HepG2 (cell line): ENCODE measurements around the gene LZTFL1. TPM values are rescaled to one million over a fixed set of nuclear protein-coding genes. Genes with fewer than 3 reads are reported as not detected.

Source experiments
- ATAC-seq: fragments of 200-7000 bp; cut with Tn5 transposase; 3 replicates; pipeline ENCODE4 v1.9.1; 2020; ENCODE audit warnings: mild to moderate bottlenecking, moderate library complexity
- BruUV-seq: library from RNA; stranded (reverse); fragments of 400-500 nt; replicated peaks from 2 replicates; lab custom pipeline; 2021; lab: Mats Ljungman, UMichigan
- CTCF ChIA-PET: fragments of 300-600 bp; formaldehyde crosslinking; extraction: SDS; loops from one replicate; lab custom pipeline; 2021; ENCODE audit warnings: low total read pairs, inconsistent platforms, low intra/inter-chr PET ratio; lab: Yijun Ruan, JAX
- POLR2A ChIA-PET: fragments of 350-600 bp; sonication (Branson Sonifier 250); formaldehyde crosslinking; loops from one replicate; lab custom pipeline; 2020; ENCODE audit warnings: antibody characterized with exemption, inconsistent platforms; lab: Yijun Ruan, JAX
- DNase-seq: peaks from one replicate; pipeline ENCODE4 v3.0.0-alpha.2; 2015; ENCODE audit warnings: low spot score
- FAIRE-seq: peaks from 3 replicates; lab custom pipeline; 2011; peaks lifted over from hg19 to GRCh38; lab: Jason Lieb, UNC
- H2AFZ ChIP-seq: one replicate; pipeline ENCODE4 v1.6.1; 2011; ENCODE audit warnings: low read length, inconsistent platforms
- H3K27ac ChIP-seq: fragments of 300-600 bp; 3 replicates; pipeline ENCODE4 v1.8.0; 2011; ENCODE audit warnings: mixed run types, mild to moderate bottlenecking, mixed read lengths, low read length, inconsistent platforms; ENCODE audit not compliant: insufficient read depth; ENCODE audit errors: extremely low read length
- H3K27me3 ChIP-seq, 2 experiments: fragments of 200-600 bp in 1 of 2; 2 replicates in 1 of 2; 3 replicates in 1 of 2; pipeline versions ENCODE4 v1.6.0 to v1.8.0; 2011; ENCODE audit warnings: low read length in 2 of 2, mild to moderate bottlenecking in 2 of 2, moderate library complexity in 2 of 2, inconsistent platforms in 1 of 2; ENCODE audit not compliant: insufficient read depth in 2 of 2, control insufficient read depth in 1 of 2
- H3K36me3 ChIP-seq, 2 experiments: fragments of 200-600 bp in 1 of 2; replicated peaks in 1 of 2; 2 replicates in 1 of 2; 3 replicates in 1 of 2; pipeline versions ENCODE4 v1.5.1 to v1.8.0; 2011; ENCODE audit warnings: low read length in 2 of 2, inconsistent platforms in 1 of 2; ENCODE audit not compliant: insufficient read depth in 2 of 2, control insufficient read depth in 1 of 2
- H3K4me1 ChIP-seq: 2 replicates; pipeline ENCODE4 v1.5.1; 2012; ENCODE audit warnings: low read length, inconsistent platforms; ENCODE audit not compliant: insufficient read depth
- H3K4me2 ChIP-seq: 2 replicates; pipeline ENCODE4 v1.6.0; 2011; ENCODE audit warnings: low read depth, low read length, inconsistent platforms
- H3K4me3 ChIP-seq, 3 experiments: fragments of 200-600 bp in 1 of 3; sonication (generic), shearing (Covaris generic) in 1 of 3; replicated peaks in 1 of 3; 2 replicates each; pipeline ENCODE4 v1.5.1; 2011 to 2016; ENCODE audit warnings: low read length in 3 of 3, inconsistent platforms in 2 of 3, low read depth in 2 of 3, mild to moderate bottlenecking in 2 of 3, control low read depth in 1 of 3, mixed read lengths in 1 of 3; ENCODE audit not compliant: insufficient read depth in 1 of 3
- H3K79me2 ChIP-seq: one replicate; pipeline ENCODE4 v1.6.1; 2011; ENCODE audit warnings: low read length, inconsistent platforms; ENCODE audit not compliant: insufficient read depth
- H3K9ac ChIP-seq: 2 replicates; pipeline ENCODE4 v1.6.0; 2011; ENCODE audit warnings: mild to moderate bottlenecking, low read depth, low read length, inconsistent platforms; ENCODE audit not compliant: insufficient read depth
- H3K9me3 ChIP-seq: 2 replicates; pipeline ENCODE4 v1.5.1; 2012; ENCODE audit warnings: mild to moderate bottlenecking, low read length
- H4K20me1 ChIP-seq: 2 replicates; pipeline ENCODE4 v1.6.0; 2011; ENCODE audit warnings: inconsistent platforms, mild to moderate bottlenecking, low read length, moderate library complexity; ENCODE audit not compliant: insufficient read depth
- CBFB ChIP-seq: sonication (generic); formaldehyde crosslinking; IDR thresholded peaks from 2 replicates; pipeline ENCODE4 v1.4.0; 2020; ENCODE audit warnings: missing genetic modification reagents
- EHMT2 ChIP-seq: fragments of 200-600 bp; sonication (generic); IDR thresholded peaks from 2 replicates; pipeline ENCODE4 v1.7.0; 2017; ENCODE audit warnings: antibody characterized with exemption, low read depth, low read length, borderline replicate concordance
- FOXO4 ChIP-seq: sonication (generic); formaldehyde crosslinking; conservative IDR thresholded peaks from 2 replicates; pipeline ENCODE4 v1.8.1; 2023; ENCODE audit warnings: missing genetic modification reagents
- HNRNPL ChIP-seq: fragments of 200-400 bp; formaldehyde crosslinking; IDR thresholded peaks from 2 replicates; pipeline ENCODE4 v1.6.1; 2017; ENCODE audit warnings: mild to moderate bottlenecking, low read depth, low read length
- JDP2 ChIP-seq: sonication (generic); formaldehyde crosslinking; IDR thresholded peaks from 2 replicates; pipeline ENCODE4 v1.8.1; 2022; ENCODE audit warnings: missing genetic modification reagents, borderline replicate concordance
- KAT8 ChIP-seq: IDR thresholded peaks from 2 replicates; pipeline ENCODE4 v1.6.1; 2016; ENCODE audit warnings: missing genetic modification reagents, missing compliant biosample characterization
- KLF13 ChIP-seq: sonication (generic); formaldehyde crosslinking; IDR thresholded peaks from 2 replicates; pipeline ENCODE4 v1.4.0; 2020; ENCODE audit warnings: mild to moderate bottlenecking, missing genetic modification reagents
- MED8 ChIP-seq: sonication (generic); formaldehyde crosslinking; IDR thresholded peaks from 2 replicates; pipeline ENCODE4 v1.8.1; 2023; ENCODE audit warnings: mild to moderate bottlenecking, missing genetic modification reagents; ENCODE audit not compliant: insufficient replicate concordance
- NR2F2 ChIP-seq: IDR thresholded peaks from 2 replicates; pipeline ENCODE4 v1.6.1; 2012; ENCODE audit warnings: low read depth, inconsistent platforms, borderline replicate concordance
- PAWR ChIP-seq: sonication (generic); formaldehyde crosslinking; IDR thresholded peaks from 2 replicates; pipeline ENCODE4 v1.4.0; 2020; ENCODE audit warnings: missing genetic modification reagents, mild to moderate bottlenecking, borderline replicate concordance
- PCBP2 ChIP-seq: fragments of 200-400 bp; formaldehyde crosslinking; optimal IDR thresholded peaks from 2 replicates; pipeline ENCODE3; 2018; ENCODE audit warnings: low read length, low read depth; ENCODE audit not compliant: poor library complexity, severe bottlenecking
- POLR2AphosphoS5 ChIP-seq: IDR thresholded peaks from 2 replicates; pipeline ENCODE4 v1.6.1; 2012; ENCODE audit warnings: low read depth, low read length
- SMARCE1 ChIP-seq: fragments of 450-650 bp; IDR thresholded peaks from 2 replicates; pipeline ENCODE4 v1.6.1; 2017; ENCODE audit warnings: borderline replicate concordance
- ZBTB21 ChIP-seq: sonication (generic); formaldehyde crosslinking; IDR thresholded peaks from 2 replicates; pipeline ENCODE4 v1.4.0; 2020; ENCODE audit warnings: missing genetic modification reagents
- ZBTB3 ChIP-seq: sonication (generic); formaldehyde crosslinking; IDR thresholded peaks from 2 replicates; pipeline ENCODE4 v1.4.0; 2020; ENCODE audit warnings: low read depth, mild to moderate bottlenecking, moderate library complexity, missing genetic modification reagents, borderline replicate concordance
- ZNF317 ChIP-seq: sonication (generic); formaldehyde crosslinking; IDR thresholded peaks from 2 replicates; pipeline ENCODE4 v1.5.0; 2020; ENCODE audit warnings: mild to moderate bottlenecking, missing genetic modification reagents
- ZNF749 ChIP-seq: sonication (generic); formaldehyde crosslinking; IDR thresholded peaks from 2 replicates; pipeline ENCODE4 v1.8.0; 2022; ENCODE audit warnings: mild to moderate bottlenecking, missing genetic modification reagents, moderate library complexity, borderline replicate concordance
- WGBS: methylation state at CpG from one replicate; pipeline ENCODE4 v1.1.6; 2017; ENCODE audit warnings: low lambda C conversion rate; 5-methylcytosine and 5-hydroxymethylcytosine counted together
- in situ Hi-C: cut with HindIII; loops from 2 replicates; pipeline ENCODE4 v1.10.0; 2017; ENCODE audit warnings: low pct_unique_long_range_greater_than_20kb; ENCODE audit not compliant: extremely low pct_ligation_motif_present
- intact Hi-C: fragments of 100-400 bp; cut with micrococcal nuclease; formaldehyde crosslinking; loops from one replicate; pipeline ENCODE4 v1.10.0; 2022; ENCODE audit not compliant: unreplicated experiment
- polyA plus RNA-seq, 8 experiments: library from polyadenylated mRNA; depleted of rRNA in 3 of 8; stranded (reverse) in 7 of 8; unstranded in 1 of 8; fragments of >200 nt; fragmentation: Illumina TruSeq in 4 of 8; extraction: Trizol in 4 of 8; gene quantifications; 2 replicates each; pipeline versions ENCODE4 v1.2.1 to v1.2.3, GENCODE V29; 2011 to 2016; ENCODE audit warnings: low read depth in 4 of 8, missing spikeins in 1 of 8, mixed read lengths in 1 of 8; ENCODE audit not compliant: insufficient read depth in 1 of 8
- total RNA-seq, 5 experiments: library from RNA; depleted of rRNA; stranded (reverse); fragments of >200 nt; fragmentation: Illumina TruSeq; extraction: Trizol; gene quantifications; 2 replicates each; pipeline ENCODE4 v1.2.3, GENCODE V29; 2016; ENCODE audit warnings: low read depth in 1 of 5
- TF ChIP-seq, protein P1 (sequence below): sonication (generic); formaldehyde crosslinking; IDR thresholded peaks from 2 replicates; pipeline ENCODE4 v1.8.1; 2023; ENCODE audit warnings: missing genetic modification reagents, inconsistent platforms, borderline replicate concordance
- TF ChIP-seq, protein P2 (sequence below): sonication (generic); formaldehyde crosslinking; IDR thresholded peaks from 2 replicates; pipeline ENCODE4 v1.4.0; 2020; ENCODE audit warnings: missing genetic modification reagents, borderline replicate concordance

Gene LZTFL1
- total and polyA plus RNA-seq, 2 of the 13 experiments (the other 11 are each of a cell fraction or from before 2014, with no cell fraction given) = 16.6 to 17.2 TPM

DNA sequence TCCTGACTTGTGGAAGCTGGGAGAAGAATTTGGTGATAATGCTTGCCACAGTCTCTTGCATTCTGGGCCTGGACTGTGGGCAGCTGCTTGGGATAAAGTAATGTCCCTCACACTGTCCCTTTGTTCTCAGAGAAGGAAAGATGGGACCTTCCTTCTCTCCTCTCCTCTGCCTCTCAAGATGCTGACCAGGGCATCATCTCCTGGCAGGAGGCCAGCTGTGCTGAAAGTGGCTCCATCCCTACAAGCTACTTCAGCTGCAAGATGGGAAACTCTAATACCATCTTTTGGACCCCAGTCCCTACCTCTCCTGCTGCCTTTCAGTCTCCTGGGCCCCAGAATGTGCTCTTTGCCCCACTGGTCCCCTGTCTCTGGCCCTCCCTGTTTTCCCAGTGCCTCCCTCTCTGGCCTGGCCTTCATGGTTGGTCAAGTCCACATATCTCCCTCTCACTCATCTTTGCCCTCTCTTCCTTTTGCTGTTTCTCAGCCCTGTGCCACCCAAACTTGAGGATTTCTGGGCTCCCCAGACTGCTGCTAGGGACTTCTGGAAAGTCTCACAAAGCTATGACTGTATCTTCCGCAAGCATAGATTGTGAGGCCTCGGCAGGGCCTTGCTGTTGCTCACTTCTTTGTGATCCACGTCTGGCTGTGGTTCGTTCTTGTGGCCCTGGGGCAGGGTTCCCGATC is 38.5 kb downstream of the LZTFL1 start (continued):
- TF ChIP-seq PAWR (CRISPR knock-in tag) (no peak), ZNF749 (no peak), ZNF317 (no peak)
- TF ChIP-seq, all 625 proteins: peak for 0

- Histone ChIP-seq H3K9me3 (no peaks in the 10 kb centered on the region), H3K4me2 (no peak overlapping the region), H3K36me3 (no peaks in the 10 kb centered on the region), H3K27me3 (peaks cover 2 to 19% of the 10 kb centered on the region in 2 experiments), H4K20me1 (no peaks in the 10 kb centered on the region), H2AFZ (no peak overlapping the region), H3K4me1 (no peaks in the 10 kb centered on the region), H3K9ac (no peak overlapping the region), H3K4me3 (no peak overlapping the region), H3K27ac (no peak overlapping the region), H3K79me2 (no peaks in the 10 kb centered on the region)
- FAIRE-seq (no peak), ATAC-seq (no peak), DNase-seq (no peak)
- intact Hi-C loops = no loop called here
- POLR2A ChIA-PET = no interaction called here
- in situ Hi-C loops = no loop called here
- no TSS peak for BruUV-seq
- CTCF ChIA-PET = no interaction called here
- WGBS = 77% methylated on average over 7 of the region's 9 CpGs
- no peak for TF ChIP-seq CBFB (CRISPR knock-in tag)
- TF ChIP-seq NR2F2 = no peak
- TF ChIP-seq KLF13 = no peak
- TF ChIP-seq JDP2 = no peak
- no peak for TF ChIP-seq ZBTB21 (CRISPR knock-in tag)
- TF ChIP-seq EHMT2 = no peak
- TF ChIP-seq FOXO4 = no peak
- no peak for TF ChIP-seq HNRNPL
- no peak for TF ChIP-seq POLR2AphosphoS5
- no peak for TF ChIP-seq PCBP2
- TF ChIP-seq KAT8 (CRISPR knock-in tag) = no peak
- no peak for TF ChIP-seq SMARCE1
- TF ChIP-seq, protein P1, sequence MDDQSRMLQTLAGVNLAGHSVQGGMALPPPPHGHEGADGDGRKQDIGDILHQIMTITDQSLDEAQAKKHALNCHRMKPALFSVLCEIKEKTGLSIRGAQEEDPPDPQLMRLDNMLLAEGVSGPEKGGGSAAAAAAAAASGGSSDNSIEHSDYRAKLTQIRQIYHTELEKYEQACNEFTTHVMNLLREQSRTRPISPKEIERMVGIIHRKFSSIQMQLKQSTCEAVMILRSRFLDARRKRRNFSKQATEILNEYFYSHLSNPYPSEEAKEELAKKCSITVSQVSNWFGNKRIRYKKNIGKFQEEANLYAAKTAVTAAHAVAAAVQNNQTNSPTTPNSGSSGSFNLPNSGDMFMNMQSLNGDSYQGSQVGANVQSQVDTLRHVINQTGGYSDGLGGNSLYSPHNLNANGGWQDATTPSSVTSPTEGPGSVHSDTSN (CRISPR knock-in tag) = no peak
- TF ChIP-seq, protein P2, sequence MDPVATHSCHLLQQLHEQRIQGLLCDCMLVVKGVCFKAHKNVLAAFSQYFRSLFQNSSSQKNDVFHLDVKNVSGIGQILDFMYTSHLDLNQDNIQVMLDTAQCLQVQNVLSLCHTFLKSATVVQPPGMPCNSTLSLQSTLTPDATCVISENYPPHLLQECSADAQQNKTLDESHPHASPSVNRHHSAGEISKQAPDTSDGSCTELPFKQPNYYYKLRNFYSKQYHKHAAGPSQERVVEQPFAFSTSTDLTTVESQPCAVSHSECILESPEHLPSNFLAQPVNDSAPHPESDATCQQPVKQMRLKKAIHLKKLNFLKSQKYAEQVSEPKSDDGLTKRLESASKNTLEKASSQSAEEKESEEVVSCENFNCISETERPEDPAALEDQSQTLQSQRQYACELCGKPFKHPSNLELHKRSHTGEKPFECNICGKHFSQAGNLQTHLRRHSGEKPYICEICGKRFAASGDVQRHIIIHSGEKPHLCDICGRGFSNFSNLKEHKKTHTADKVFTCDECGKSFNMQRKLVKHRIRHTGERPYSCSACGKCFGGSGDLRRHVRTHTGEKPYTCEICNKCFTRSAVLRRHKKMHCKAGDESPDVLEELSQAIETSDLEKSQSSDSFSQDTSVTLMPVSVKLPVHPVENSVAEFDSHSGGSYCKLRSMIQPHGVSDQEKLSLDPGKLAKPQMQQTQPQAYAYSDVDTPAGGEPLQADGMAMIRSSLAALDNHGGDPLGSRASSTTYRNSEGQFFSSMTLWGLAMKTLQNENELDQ = no peak
- no peak for TF ChIP-seq ZBTB3
- no peak for TF ChIP-seq MED8 (CRISPR knock-in tag)
These were observed 39.8 kb downstream of the LZTFL1 start for GRCh38 chr3:45802146-45802545.
